T-cell (primary cell): Measurements from ENCODE around the gene ZSCAN25. TPM values are rescaled to one million over a fixed set of nuclear protein-coding genes. Genes with fewer than 3 reads are reported as not detected.
"Not testable (repeated sequence)": the region's sequence is repeated elsewhere in the genome, so short reads cannot be mapped to it uniquely, and the experiment has no call there.

Experiments
- ATAC-seq, 4 experiments: fragments of 200-7000 bp in 3 of 4; fragments of 150-1000 bp in 1 of 4; cut with Tn5 transposase; replicated peaks in 1 of 4; 1 replicate in 3 of 4; 2 replicates in 1 of 4; pipeline ENCODE4 v1.10.0; 2021; ENCODE audit warnings: moderate library complexity in 3 of 4, mild to moderate bottlenecking in 2 of 4, moderate number of reproducible peaks in 1 of 4
- CTCF ChIA-PET, 2 donors: fragments of 300-600 bp; sonication (Branson Sonifier 250); formaldehyde crosslinking; loops; one replicate each; lab custom pipeline; 2022; ENCODE audit warnings: antibody characterized with exemption in 2 of 2; lab: Charles Lee
- POLR2A ChIA-PET, 2 donors: fragments of 300-600 bp; sonication (Branson Sonifier 250); formaldehyde crosslinking; loops; one replicate each; lab custom pipeline; 2022; ENCODE audit warnings: antibody characterized with exemption in 2 of 2; lab: Charles Lee
- DNase-seq, 35 experiments: peaks; one replicate each; pipeline versions ENCODE4 v3.0.0 to v3.0.0-alpha.2; 2013 to 2023
- H3K27ac ChIP-seq: one replicate; pipeline ENCODE4 v1.5.1; 2013; ENCODE audit warnings: low read length
- H3K27me3 ChIP-seq, 2 experiments: replicated peaks in 1 of 2; 1 replicate in 1 of 2; 2 replicates in 1 of 2; pipeline versions ENCODE4 v1.6.1 to v1.7.0; 2013; ENCODE audit warnings: low read length in 1 of 2, mixed read lengths in 1 of 2; ENCODE audit not compliant: control insufficient read depth in 2 of 2, insufficient read depth in 2 of 2; ENCODE audit errors: extremely low read depth in 1 of 2
- H3K36me3 ChIP-seq, 2 donors: 1 replicate in 1 of 2; 2 replicates in 1 of 2; pipeline versions ENCODE4 v1.6.1 to v1.7.0; 2013; ENCODE audit warnings: low read length in 1 of 2; ENCODE audit not compliant: control insufficient read depth in 2 of 2, insufficient read depth in 1 of 2; ENCODE audit errors: extremely low read depth in 1 of 2
- H3K4me1 ChIP-seq, 2 experiments: 1 replicate in 1 of 2; 2 replicates in 1 of 2; pipeline versions ENCODE4 v1.6.1 to v1.7.0; 2013; ENCODE audit warnings: low read length in 2 of 2, mixed read lengths in 1 of 2; ENCODE audit not compliant: insufficient read depth in 2 of 2, control insufficient read depth in 1 of 2; ENCODE audit errors: extremely low read depth in 1 of 2
- H3K4me3 ChIP-seq, 2 donors: 1 replicate in 1 of 2; 2 replicates in 1 of 2; pipeline versions ENCODE4 v1.5.1 to v1.7.0; 2013; ENCODE audit warnings: mild to moderate bottlenecking in 2 of 2, low read length in 1 of 2, moderate library complexity in 1 of 2; ENCODE audit not compliant: control insufficient read depth in 1 of 2; ENCODE audit errors: extremely low read depth in 1 of 2
- H3K9me3 ChIP-seq: 2 replicates; pipeline ENCODE4 v1.7.0; 2013
- H3K27ac Mint-ChIP-seq, 2 donors: one replicate each; pipeline ENCODE4 v1.8.0; 2020 to 2021; ENCODE audit warnings: mild to moderate bottlenecking in 2 of 2, mixed read lengths in 2 of 2
- H3K27me3 Mint-ChIP-seq, 2 donors: one replicate each; pipeline ENCODE4 v1.8.0; 2021 to 2022; ENCODE audit warnings: mixed read lengths in 2 of 2
- H3K36me3 Mint-ChIP-seq: one replicate; pipeline ENCODE4 v1.8.0; 2021; ENCODE audit warnings: mixed read lengths
- H3K4me1 Mint-ChIP-seq, 3 donors: one replicate each; pipeline ENCODE4 v1.8.0; 2020 to 2022; ENCODE audit warnings: mixed read lengths in 3 of 3, mild to moderate bottlenecking in 1 of 3
- H3K4me3 Mint-ChIP-seq, 3 donors: one replicate each; pipeline ENCODE4 v1.8.0; 2020 to 2022; ENCODE audit warnings: mild to moderate bottlenecking in 3 of 3, mixed read lengths in 3 of 3, moderate library complexity in 3 of 3
- H3K9me3 Mint-ChIP-seq, 3 donors: one replicate each; pipeline ENCODE4 v1.8.0; 2020 to 2022; ENCODE audit warnings: mixed read lengths in 3 of 3
- WGBS: methylation state at CpG from one replicate; pipeline ENCODE4 v1.1.5; 2013; ENCODE audit warnings: missing lambda C conversion rate; ENCODE audit not compliant: insufficient coverage; 5-methylcytosine and 5-hydroxymethylcytosine counted together
- total RNA-seq, 35 experiments: library from RNA in 6 of 35; stranded (reverse) in 6 of 35; fragments of 120-200 nt in 1 of 35; gene quantifications; one replicate each; pipeline versions ENCODE4 v1.2.1 to v1.2.4 and lab custom pipeline; 2013 to 2026

ZSCAN25 gene
- total RNA-seq = 10 to 100 TPM; 43.1 to 50.3 (median 49.8) TPM
- 29.8 TPM for total RNA-seq (2013)
- 47.9 to 82.9 (median 57.4) reads per million in 29 experiments for total RNA-seq (lab: John Stamatoyannopoulos, UW)

- H3K4me1 Mint-ChIP-seq = peaks cover 42 to 53% (median 42%) of the 10 kb centered on the region in 3 donors
- no peaks in the 10 kb centered on the region for H3K9me3 Mint-ChIP-seq
- peak; percentile 68 to 92 (median 80) for DNase-seq
- peak within 1 kb of the TSS; percentile 93 to 97 for H3K27ac Mint-ChIP-seq
- ChIA-PET POLR2A (interaction anchor here (0.5 to 0.8 kb wide), 3 partner anchors 11 to 208 kb away, joined by 3 to 4 read pairs (median 3); partner anchors contain the start of gene BUD31 (in 1 of the 2)), CTCF (interaction anchor here (0.6 to 1.4 kb wide), 7 partner anchors 45 to 1145 kb away, joined by 3 to 6 read pairs (median 3); partner anchors contain the start of genes ZKSCAN5 (in 1 of the 2) and ZNF655 (in 1 of the 2))
- peaks cover 31% of the 10 kb centered on the region for H3K36me3 Mint-ChIP-seq
- H3K27me3 Mint-ChIP-seq = no peaks in the 10 kb centered on the region
- WGBS = under 1% methylated on average over 58 of the region's 60 CpGs
- Histone ChIP-seq H3K4me3 (peak within 1 kb of the TSS; percentile 86 to 89), H3K27ac (peak within 1 kb of the TSS; percentile 70), H3K27me3 (no peaks in the 10 kb centered on the region), H3K9me3 (no peaks in the 10 kb centered on the region), H3K4me1 (peaks cover 6 to 22% of the 10 kb centered on the region in 2 experiments), H3K36me3 (peaks cover 21 to 32% of the 10 kb centered on the region in 2 donors)
- ATAC-seq = peak; percentile 96 to 98 (median 98)
- peak within 1 kb of the TSS; percentile 95 to 97 (median 97) for H3K4me3 Mint-ChIP-seq
Observed at GRCh38 chr7:99616359-99617191, at the start of gene ZSCAN25. Gene ZSCAN25 (plus strand): TSS chr7:99616946. CDS start chr7:99619607, 2,661 bp downstream.

- H3K27ac Mint-ChIP-seq, DNase-seq: not testable (repeated sequence)
- H3K36me3 ChIP-seq = peaks cover 7 to 55% of the 10 kb centered on the region in 2 donors
Observed at GRCh38 chr7:99568770-99569169, 48.0 kb upstream of the ZSCAN25 start.

GRCh38 chr7:99571768-99572167, 45.0 kb upstream of the ZSCAN25 start:
- Mint-ChIP-seq H3K9me3 (no peaks in the 10 kb centered on the region), H3K4me1 (peaks cover 3 to 7% (median 4%) of the 10 kb centered on the region in 3 donors), H3K4me3 (no peak overlapping the region), H3K36me3 (peaks cover 42% of the 10 kb centered on the region), H3K27me3 (no peaks in the 10 kb centered on the region), H3K27ac (peak overlapping the region in 1 of 2 donors; percentile 2)
- no peak for ATAC-seq
- H3K4me1 ChIP-seq = no peaks in the 10 kb centered on the region
- no peak for DNase-seq
- CTCF ChIA-PET = no interaction called here
- H3K9me3 ChIP-seq = no peaks in the 10 kb centered on the region
- H3K4me3 ChIP-seq = no peak overlapping the region
- H3K27me3 ChIP-seq = no peaks in the 10 kb centered on the region
- H3K27ac ChIP-seq = no peak overlapping the region
- POLR2A ChIA-PET = interaction anchor here in 1 of 2 donors (0.6 kb wide), 1 partner anchor 1054 kb away, joined by 3 read pairs; no protein-coding TSS in a partner anchor
- WGBS = 100% methylated on average over 2 of the region's 3 CpGs
- H3K36me3 ChIP-seq = peaks cover 0 to 28% of the 10 kb centered on the region in 2 donors

More at GRCh38 chr7:99568770-99569169, 48.0 kb upstream of the ZSCAN25 start:
- H3K27ac ChIP-seq, H3K27me3 ChIP-seq, H3K9me3 Mint-ChIP-seq, H3K4me1 ChIP-seq, CTCF ChIA-PET, H3K27me3 Mint-ChIP-seq, POLR2A ChIA-PET, ATAC-seq, H3K4me3 Mint-ChIP-seq, H3K9me3 ChIP-seq, H3K4me3 ChIP-seq: not testable (repeated sequence)
- Mint-ChIP-seq H3K36me3 (peaks cover 56% of the 10 kb centered on the region), H3K4me1 (peaks cover 14 to 21% (median 19%) of the 10 kb centered on the region in 3 donors)
- WGBS = 100% methylated on average over 2 of the region's 7 CpGs

- no peaks in the 10 kb centered on the region for H3K27me3 ChIP-seq
- H3K4me3 Mint-ChIP-seq = no peak overlapping the region
- ChIA-PET CTCF (no interaction called here), POLR2A (no interaction called here)
- H3K36me3 ChIP-seq = peaks cover 0 to 24% of the 10 kb centered on the region in 2 donors
- H3K36me3 Mint-ChIP-seq = peaks cover 42% of the 10 kb centered on the region
- H3K9me3 ChIP-seq = no peaks in the 10 kb centered on the region
- H3K4me3 ChIP-seq = no peak overlapping the region
- H3K27ac ChIP-seq = no peak overlapping the region
- H3K27ac Mint-ChIP-seq = no peak overlapping the region
- no peak for DNase-seq
- whole genome bisulfite sequencing = no CpG with 5 or more reads among the region's 1 CpG
- H3K9me3 Mint-ChIP-seq = no peaks in the 10 kb centered on the region
- H3K4me1 ChIP-seq = no peaks in the 10 kb centered on the region
- ATAC-seq = no peak
- peaks cover 3 to 7% (median 4%) of the 10 kb centered on the region in 3 donors for H3K4me1 Mint-ChIP-seq
- no peaks in the 10 kb centered on the region for H3K27me3 Mint-ChIP-seq
Observed at GRCh38 chr7:99573257-99573656, 43.5 kb upstream of the ZSCAN25 start.

GRCh38 chr7:99576251-99576650, 40.5 kb upstream of the ZSCAN25 start:
- POLR2A ChIA-PET = interaction anchor here (0.5 to 0.6 kb wide), 2 partner anchors 17 to 347 kb away, joined by 4 to 8 read pairs; no protein-coding TSS in a partner anchor

More at GRCh38 chr7:99576251-99576650, 40.5 kb upstream of the ZSCAN25 start:
- ATAC-seq (no peak), DNase-seq (no peak)
- H3K9me3 ChIP-seq = no peaks in the 10 kb centered on the region
- Mint-ChIP-seq H3K4me3 (no peak overlapping the region), H3K27ac (no peak overlapping the region), H3K4me1 (peaks cover 13 to 16% (median 13%) of the 10 kb centered on the region in 3 donors), H3K9me3 (no peaks in the 10 kb centered on the region), H3K27me3 (no peaks in the 10 kb centered on the region), H3K36me3 (peaks cover 27% of the 10 kb centered on the region)
- CTCF ChIA-PET = no interaction called here
- no peaks in the 10 kb centered on the region for H3K27me3 ChIP-seq
- WGBS = no CpG with 5 or more reads among the region's 3 CpGs
- no peak overlapping the region for H3K27ac ChIP-seq
- H3K4me1 ChIP-seq = peaks cover 0 to 15% of the 10 kb centered on the region in 2 experiments
- H3K4me3 ChIP-seq = no peak overlapping the region
- H3K36me3 ChIP-seq = peaks cover 0 to 23% of the 10 kb centered on the region in 2 donors
